ENCODE results near the gene APOBEC4.

DNA sequence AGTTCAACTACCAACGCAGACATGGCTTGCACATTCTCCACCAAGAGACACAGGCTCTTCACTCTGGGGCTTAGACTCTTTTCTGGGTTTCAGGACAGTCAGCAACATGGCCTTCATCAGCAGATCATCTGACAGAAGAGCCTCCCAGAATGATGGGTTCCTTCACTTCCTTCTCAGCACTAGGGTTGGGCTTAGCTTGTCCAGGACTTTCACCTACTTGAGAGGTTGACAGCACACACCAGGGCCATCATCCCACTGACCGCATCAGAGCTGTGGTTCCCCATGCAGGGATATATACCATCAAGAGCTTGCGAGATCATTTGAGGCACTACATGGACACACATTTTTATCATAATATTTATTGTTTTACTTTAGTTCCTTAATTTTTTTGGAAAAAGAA, 52.5 kb downstream of the APOBEC4 start:
- TF ChIP-seq, protein P1, sequence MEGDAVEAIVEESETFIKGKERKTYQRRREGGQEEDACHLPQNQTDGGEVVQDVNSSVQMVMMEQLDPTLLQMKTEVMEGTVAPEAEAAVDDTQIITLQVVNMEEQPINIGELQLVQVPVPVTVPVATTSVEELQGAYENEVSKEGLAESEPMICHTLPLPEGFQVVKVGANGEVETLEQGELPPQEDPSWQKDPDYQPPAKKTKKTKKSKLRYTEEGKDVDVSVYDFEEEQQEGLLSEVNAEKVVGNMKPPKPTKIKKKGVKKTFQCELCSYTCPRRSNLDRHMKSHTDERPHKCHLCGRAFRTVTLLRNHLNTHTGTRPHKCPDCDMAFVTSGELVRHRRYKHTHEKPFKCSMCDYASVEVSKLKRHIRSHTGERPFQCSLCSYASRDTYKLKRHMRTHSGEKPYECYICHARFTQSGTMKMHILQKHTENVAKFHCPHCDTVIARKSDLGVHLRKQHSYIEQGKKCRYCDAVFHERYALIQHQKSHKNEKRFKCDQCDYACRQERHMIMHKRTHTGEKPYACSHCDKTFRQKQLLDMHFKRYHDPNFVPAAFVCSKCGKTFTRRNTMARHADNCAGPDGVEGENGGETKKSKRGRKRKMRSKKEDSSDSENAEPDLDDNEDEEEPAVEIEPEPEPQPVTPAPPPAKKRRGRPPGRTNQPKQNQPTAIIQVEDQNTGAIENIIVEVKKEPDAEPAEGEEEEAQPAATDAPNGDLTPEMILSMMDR (IDR thresholded peaks at IDR 0.05; ENCODE audit: poor library complexity, severe bottlenecking): no peak
- TF ChIP-seq EP300 (conservative IDR thresholded peaks at IDR 0.05; ENCODE audit: poor library complexity, severe bottlenecking) (no peak), EZH2 (IDR thresholded peaks at IDR 0.05; ENCODE audit: borderline replicate concordance, insufficient read depth, low read length, poor library complexity, severe bottlenecking) (no peak), RAD21 (conservative IDR thresholded peaks at IDR 0.05) (no peak), TAF1 (IDR thresholded peaks at IDR 0.05; ENCODE audit: low read depth) (no peak), MXI1 (conservative IDR thresholded peaks at IDR 0.05; ENCODE audit: poor library complexity, severe bottlenecking) (no peak), POLR2AphosphoS5 (IDR thresholded peaks at IDR 0.05) (no peak), SMC3 (conservative IDR thresholded peaks at IDR 0.05; ENCODE audit: poor library complexity) (no peak)
- TF ChIP-seq, protein P2, sequence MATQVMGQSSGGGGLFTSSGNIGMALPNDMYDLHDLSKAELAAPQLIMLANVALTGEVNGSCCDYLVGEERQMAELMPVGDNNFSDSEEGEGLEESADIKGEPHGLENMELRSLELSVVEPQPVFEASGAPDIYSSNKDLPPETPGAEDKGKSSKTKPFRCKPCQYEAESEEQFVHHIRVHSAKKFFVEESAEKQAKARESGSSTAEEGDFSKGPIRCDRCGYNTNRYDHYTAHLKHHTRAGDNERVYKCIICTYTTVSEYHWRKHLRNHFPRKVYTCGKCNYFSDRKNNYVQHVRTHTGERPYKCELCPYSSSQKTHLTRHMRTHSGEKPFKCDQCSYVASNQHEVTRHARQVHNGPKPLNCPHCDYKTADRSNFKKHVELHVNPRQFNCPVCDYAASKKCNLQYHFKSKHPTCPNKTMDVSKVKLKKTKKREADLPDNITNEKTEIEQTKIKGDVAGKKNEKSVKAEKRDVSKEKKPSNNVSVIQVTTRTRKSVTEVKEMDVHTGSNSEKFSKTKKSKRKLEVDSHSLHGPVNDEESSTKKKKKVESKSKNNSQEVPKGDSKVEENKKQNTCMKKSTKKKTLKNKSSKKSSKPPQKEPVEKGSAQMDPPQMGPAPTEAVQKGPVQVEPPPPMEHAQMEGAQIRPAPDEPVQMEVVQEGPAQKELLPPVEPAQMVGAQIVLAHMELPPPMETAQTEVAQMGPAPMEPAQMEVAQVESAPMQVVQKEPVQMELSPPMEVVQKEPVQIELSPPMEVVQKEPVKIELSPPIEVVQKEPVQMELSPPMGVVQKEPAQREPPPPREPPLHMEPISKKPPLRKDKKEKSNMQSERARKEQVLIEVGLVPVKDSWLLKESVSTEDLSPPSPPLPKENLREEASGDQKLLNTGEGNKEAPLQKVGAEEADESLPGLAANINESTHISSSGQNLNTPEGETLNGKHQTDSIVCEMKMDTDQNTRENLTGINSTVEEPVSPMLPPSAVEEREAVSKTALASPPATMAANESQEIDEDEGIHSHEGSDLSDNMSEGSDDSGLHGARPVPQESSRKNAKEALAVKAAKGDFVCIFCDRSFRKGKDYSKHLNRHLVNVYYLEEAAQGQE (IDR thresholded peaks at IDR 0.05; ENCODE audit: borderline replicate concordance): no peak

All from neural cell (in vitro differentiated cells).